Measurements from ENCODE around the gene PKDCC.

Gene PKDCC

GRCh38 chr2:42067521-42067920 is 19.7 kb downstream of the PKDCC start:
- Histone ChIP-seq H3K4me1 (ENCODE audit: control insufficient read depth in 1 of 2, insufficient read depth in 1 of 2, low read depth in 1 of 2, low read length in 1 of 2) (no peaks in the 10 kb centered on the region), H3K9me3 (no peaks in the 10 kb centered on the region), H3K27ac (no peak overlapping the region), H3K27me3 (peaks cover 27% of the 10 kb centered on the region), H3K4me3 (ENCODE audit: low read depth in 1 of 2, low read length in 1 of 2) (no peak overlapping the region), H3K36me3 (no peaks in the 10 kb centered on the region)
- TF ChIP-seq, protein P1, sequence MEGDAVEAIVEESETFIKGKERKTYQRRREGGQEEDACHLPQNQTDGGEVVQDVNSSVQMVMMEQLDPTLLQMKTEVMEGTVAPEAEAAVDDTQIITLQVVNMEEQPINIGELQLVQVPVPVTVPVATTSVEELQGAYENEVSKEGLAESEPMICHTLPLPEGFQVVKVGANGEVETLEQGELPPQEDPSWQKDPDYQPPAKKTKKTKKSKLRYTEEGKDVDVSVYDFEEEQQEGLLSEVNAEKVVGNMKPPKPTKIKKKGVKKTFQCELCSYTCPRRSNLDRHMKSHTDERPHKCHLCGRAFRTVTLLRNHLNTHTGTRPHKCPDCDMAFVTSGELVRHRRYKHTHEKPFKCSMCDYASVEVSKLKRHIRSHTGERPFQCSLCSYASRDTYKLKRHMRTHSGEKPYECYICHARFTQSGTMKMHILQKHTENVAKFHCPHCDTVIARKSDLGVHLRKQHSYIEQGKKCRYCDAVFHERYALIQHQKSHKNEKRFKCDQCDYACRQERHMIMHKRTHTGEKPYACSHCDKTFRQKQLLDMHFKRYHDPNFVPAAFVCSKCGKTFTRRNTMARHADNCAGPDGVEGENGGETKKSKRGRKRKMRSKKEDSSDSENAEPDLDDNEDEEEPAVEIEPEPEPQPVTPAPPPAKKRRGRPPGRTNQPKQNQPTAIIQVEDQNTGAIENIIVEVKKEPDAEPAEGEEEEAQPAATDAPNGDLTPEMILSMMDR (IDR thresholded peaks at IDR 0.05), result no peak

DNA sequence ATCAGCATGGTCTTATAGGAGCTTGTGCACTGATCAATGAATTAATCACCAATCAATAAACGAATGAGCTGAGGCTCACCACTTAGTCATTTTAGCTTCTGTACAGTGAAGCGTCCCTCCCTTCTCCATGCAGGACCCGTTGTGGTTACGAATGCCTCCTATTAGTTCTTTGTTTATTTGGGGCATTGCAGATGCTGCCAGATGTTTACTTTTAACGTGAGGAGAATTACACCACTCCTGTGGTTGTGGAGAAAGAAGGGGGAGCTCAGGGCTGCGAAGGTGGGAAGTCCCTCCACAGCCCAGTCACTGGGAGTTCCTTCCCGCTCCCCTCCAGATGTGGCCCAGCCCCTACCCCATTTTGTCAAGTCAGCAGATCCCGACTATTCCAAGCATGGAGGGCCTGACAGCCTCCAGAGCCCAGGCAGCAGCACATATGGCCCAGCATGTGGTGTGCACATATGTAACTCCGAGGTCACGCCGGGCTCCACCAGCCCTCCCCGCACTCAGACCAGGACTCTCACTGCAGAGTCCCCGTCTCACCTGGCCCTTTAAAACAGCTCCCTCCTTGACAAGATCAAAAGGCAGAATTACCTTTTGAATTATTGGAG is 20.9 kb downstream of the PKDCC start:
- H3K9me3 ChIP-seq, result no peaks in the 10 kb centered on the region
- H3K36me3 ChIP-seq, result no peaks in the 10 kb centered on the region
- H3K27ac ChIP-seq, result no peak overlapping the region
- H3K4me3 ChIP-seq (ENCODE audit: low read depth in 1 of 2, low read length in 1 of 2), result no peak overlapping the region
- H3K4me1 ChIP-seq (ENCODE audit: control insufficient read depth in 1 of 2, insufficient read depth in 1 of 2, low read depth in 1 of 2, low read length in 1 of 2), result no peaks in the 10 kb centered on the region
- H3K27me3 ChIP-seq, result peaks cover 27% of the 10 kb centered on the region
- TF ChIP-seq, protein P1 (IDR thresholded peaks at IDR 0.05), result no peak

DNA sequence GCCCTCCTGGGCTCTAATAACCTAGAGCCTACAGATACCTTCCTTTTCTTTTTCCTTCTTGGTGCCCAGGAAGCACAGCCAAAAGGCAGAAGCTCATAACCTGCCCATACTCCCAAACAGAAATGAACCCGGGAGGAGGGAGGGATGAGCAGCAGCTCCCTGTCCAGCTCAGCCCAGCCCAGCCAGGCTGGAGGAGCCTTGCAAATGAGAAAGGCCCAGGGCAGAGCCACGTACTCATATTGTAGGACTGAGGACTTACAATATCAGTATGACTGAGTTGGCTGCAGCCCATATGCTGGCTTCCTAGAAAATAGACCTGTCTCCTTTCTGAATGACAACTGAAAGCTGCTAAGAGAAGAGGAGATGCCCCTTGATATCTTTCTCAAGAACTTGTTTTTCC is 21.7 kb downstream of the PKDCC start:
- Histone ChIP-seq H3K4me1 (ENCODE audit: control insufficient read depth in 1 of 2, insufficient read depth in 1 of 2, low read depth in 1 of 2, low read length in 1 of 2) (no peaks in the 10 kb centered on the region), H3K9me3 (no peaks in the 10 kb centered on the region), H3K27me3 (peaks cover 22% of the 10 kb centered on the region), H3K4me3 (ENCODE audit: low read depth in 1 of 2, low read length in 1 of 2) (no peak overlapping the region), H3K27ac (no peak overlapping the region), H3K36me3 (no peaks in the 10 kb centered on the region)
- TF ChIP-seq, protein P1 (IDR thresholded peaks at IDR 0.05), result no peak

GRCh38 chr2:42071791-42072190 is 24.0 kb downstream of the PKDCC start:
- H3K4me3 ChIP-seq (ENCODE audit: low read depth in 1 of 2, low read length in 1 of 2), result no peak overlapping the region

DNA sequence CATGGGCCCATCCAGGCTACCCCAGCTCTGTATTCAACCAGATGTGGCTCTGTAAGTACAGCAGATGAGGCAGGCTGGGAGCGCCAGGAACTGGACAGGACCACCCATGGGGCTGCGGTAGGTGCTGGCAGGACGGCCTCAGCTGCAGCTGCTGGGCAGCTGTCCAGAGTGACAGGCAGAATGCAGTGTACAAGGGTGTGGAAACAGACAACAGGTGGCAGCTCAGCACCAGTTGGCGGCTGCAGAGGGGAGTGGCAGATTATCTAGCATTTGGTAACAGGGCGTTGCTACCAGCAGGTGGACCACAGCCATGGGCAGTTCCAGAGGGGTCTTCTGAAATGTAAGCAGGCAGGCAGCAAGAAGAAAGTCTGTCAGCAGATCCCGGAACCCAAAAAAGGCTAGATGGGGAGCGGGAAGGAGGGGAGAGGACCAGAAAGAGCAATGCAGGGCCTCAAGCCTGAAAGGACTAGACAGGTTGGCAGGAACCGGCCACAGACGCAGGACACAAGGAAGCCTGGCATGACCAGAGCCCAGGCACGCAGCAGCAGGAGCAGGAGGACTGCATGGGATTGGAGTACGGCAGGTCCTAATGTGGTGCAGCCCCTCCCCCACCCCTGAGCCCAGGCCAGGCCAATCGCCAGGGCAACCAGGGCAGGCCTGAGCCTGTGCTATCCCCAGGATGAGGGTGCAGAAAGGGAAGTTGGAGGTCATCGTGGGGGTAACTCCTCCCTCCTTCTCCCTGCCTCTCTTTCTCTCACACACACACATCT is 24.7 kb downstream of the PKDCC start:
- peaks cover 30% of the 10 kb centered on the region for H3K27me3 ChIP-seq
- H3K27ac ChIP-seq, result no peak overlapping the region
- H3K36me3 ChIP-seq, result no peaks in the 10 kb centered on the region
- TF ChIP-seq, protein P1 (IDR thresholded peaks at IDR 0.05), result no peak
- H3K9me3 ChIP-seq, result no peaks in the 10 kb centered on the region
- no peak overlapping the region for H3K4me3 ChIP-seq (ENCODE audit: low read depth in 1 of 2, low read length in 1 of 2)
- no peaks in the 10 kb centered on the region for H3K4me1 ChIP-seq (ENCODE audit: control insufficient read depth in 1 of 2, insufficient read depth in 1 of 2, low read depth in 1 of 2, low read length in 1 of 2)

More at GRCh38 chr2:42071791-42072190, 24.0 kb downstream of the PKDCC start:
- H3K4me1 ChIP-seq (ENCODE audit: control insufficient read depth in 1 of 2, insufficient read depth in 1 of 2, low read depth in 1 of 2, low read length in 1 of 2), result no peaks in the 10 kb centered on the region
- no peaks in the 10 kb centered on the region for H3K36me3 ChIP-seq
- no peak overlapping the region for H3K27ac ChIP-seq
- H3K9me3 ChIP-seq, result no peaks in the 10 kb centered on the region
- peaks cover 23% of the 10 kb centered on the region for H3K27me3 ChIP-seq
- TF ChIP-seq, protein P1 (IDR thresholded peaks at IDR 0.05), result no peak
